ENCODE measurements around the gene FLII. TPM values are rescaled to one million over a fixed set of nuclear protein-coding genes. Genes with fewer than 3 reads are reported as not detected.

Gene FLII
- total RNA-seq, 4 donors from 2014 or later = 311 to 538 (median 419) TPM

GRCh38 chr17:18257268-18257981 lies 1.1 kb downstream of the FLII start:
- no peak for TF ChIP-seq POLR2A (IDR thresholded peaks at IDR 0.05)
- no peak for TF ChIP-seq CTCF (IDR thresholded peaks at IDR 0.05)
- DNase-seq = peak; percentile 50 to 84 (median 82)
- Histone ChIP-seq H3K27me3 (no peaks in the 10 kb centered on the region), H3K27ac (peak overlapping the region; percentile 95 to 98 (median 96)), H3K36me3 (peaks cover 0 to 42% (median 0%) of the 10 kb centered on the region in 3 donors), H3K9me3 (no peaks in the 10 kb centered on the region), H3K4me1 (peaks cover 9 to 37% (median 18%) of the 10 kb centered on the region in 4 donors), H3K4me3 (peak overlapping the region; percentile 84 to 99 (median 98))

- Histone ChIP-seq H3K27ac (no peak overlapping the region), H3K36me3 (peaks cover 0 to 49% (median 0%) of the 10 kb centered on the region in 3 donors), H3K9me3 (no peaks in the 10 kb centered on the region), H3K27me3 (no peaks in the 10 kb centered on the region), H3K4me3 (peak overlapping the region in 2 of 4 donors; percentile 84 to 98), H3K4me1 (peaks cover 9 to 30% (median 18%) of the 10 kb centered on the region in 4 donors)
- TF ChIP-seq POLR2A (IDR thresholded peaks at IDR 0.05) = no peak
- no peak for TF ChIP-seq CTCF (IDR thresholded peaks at IDR 0.05)
- DNase-seq = no peak
Measured at GRCh38 chr17:18256776-18257175, 1.8 kb downstream of the FLII start.

GRCh38 chr17:18256351-18256750 lies 2.2 kb downstream of the FLII start:
- no peak overlapping the region for H3K4me3 ChIP-seq
- H3K9me3 ChIP-seq = no peaks in the 10 kb centered on the region
- H3K4me1 ChIP-seq = peaks cover 9 to 26% (median 16%) of the 10 kb centered on the region in 4 donors
- H3K27ac ChIP-seq = no peak overlapping the region
- peaks cover 0 to 53% (median 0%) of the 10 kb centered on the region in 3 donors for H3K36me3 ChIP-seq
- H3K27me3 ChIP-seq = no peaks in the 10 kb centered on the region
- no peak for DNase-seq
- no peak for TF ChIP-seq POLR2A (IDR thresholded peaks at IDR 0.05)
- TF ChIP-seq CTCF (IDR thresholded peaks at IDR 0.05) = no peak

GRCh38 chr17:18254888-18255649 lies 3.5 kb downstream of the FLII start:
- Histone ChIP-seq H3K4me3 (no peak overlapping the region), H3K27ac (no peak overlapping the region), H3K4me1 (peaks cover 9 to 27% (median 14%) of the 10 kb centered on the region in 4 donors), H3K27me3 (no peaks in the 10 kb centered on the region), H3K36me3 (peaks cover 0 to 65% (median 0%) of the 10 kb centered on the region in 3 donors), H3K9me3 (no peaks in the 10 kb centered on the region)
- DNase-seq = no peak
- TF ChIP-seq CTCF (IDR thresholded peaks at IDR 0.05) = no peak
- no peak for TF ChIP-seq POLR2A (IDR thresholded peaks at IDR 0.05)

- no peak for DNase-seq
- Histone ChIP-seq H3K4me1 (peaks cover 9 to 19% (median 13%) of the 10 kb centered on the region in 4 donors), H3K4me3 (no peak overlapping the region), H3K27me3 (no peaks in the 10 kb centered on the region), H3K9me3 (no peaks in the 10 kb centered on the region), H3K36me3 (peaks cover 0 to 68% (median 0%) of the 10 kb centered on the region in 3 donors), H3K27ac (no peak overlapping the region)
- no peak for TF ChIP-seq POLR2A (IDR thresholded peaks at IDR 0.05)
- no peak for TF ChIP-seq CTCF (IDR thresholded peaks at IDR 0.05)
Measured at GRCh38 chr17:18253947-18254821, 4.4 kb downstream of the FLII start.
